Esophagus squamous epithelium (tissue), 4 donors: ENCODE measurements around the gene GADD45G.

Experiments
- POLR2A ChIP-seq, 4 donors: fragments of 450-650 bp; IDR thresholded peaks; one replicate each; pipeline ENCODE4 v1.6.1; 2017; ENCODE audit warnings: antibody characterized with exemption in 4 of 4, mild to moderate bottlenecking in 4 of 4, moderate library complexity in 3 of 4
- TF ChIP-seq, protein P1 (sequence below), 6 experiments: fragments of 450-650 bp in 4 of 6; fragments of 200-600 bp in 2 of 6; sonication (generic) in 2 of 6; IDR thresholded peaks; one replicate each; pipeline ENCODE4 v1.5.1; 2016 to 2019; ENCODE audit warnings: antibody characterized with exemption in 6 of 6, mild to moderate bottlenecking in 4 of 6, moderate library complexity in 4 of 6

- TF ChIP-seq, protein P1, sequence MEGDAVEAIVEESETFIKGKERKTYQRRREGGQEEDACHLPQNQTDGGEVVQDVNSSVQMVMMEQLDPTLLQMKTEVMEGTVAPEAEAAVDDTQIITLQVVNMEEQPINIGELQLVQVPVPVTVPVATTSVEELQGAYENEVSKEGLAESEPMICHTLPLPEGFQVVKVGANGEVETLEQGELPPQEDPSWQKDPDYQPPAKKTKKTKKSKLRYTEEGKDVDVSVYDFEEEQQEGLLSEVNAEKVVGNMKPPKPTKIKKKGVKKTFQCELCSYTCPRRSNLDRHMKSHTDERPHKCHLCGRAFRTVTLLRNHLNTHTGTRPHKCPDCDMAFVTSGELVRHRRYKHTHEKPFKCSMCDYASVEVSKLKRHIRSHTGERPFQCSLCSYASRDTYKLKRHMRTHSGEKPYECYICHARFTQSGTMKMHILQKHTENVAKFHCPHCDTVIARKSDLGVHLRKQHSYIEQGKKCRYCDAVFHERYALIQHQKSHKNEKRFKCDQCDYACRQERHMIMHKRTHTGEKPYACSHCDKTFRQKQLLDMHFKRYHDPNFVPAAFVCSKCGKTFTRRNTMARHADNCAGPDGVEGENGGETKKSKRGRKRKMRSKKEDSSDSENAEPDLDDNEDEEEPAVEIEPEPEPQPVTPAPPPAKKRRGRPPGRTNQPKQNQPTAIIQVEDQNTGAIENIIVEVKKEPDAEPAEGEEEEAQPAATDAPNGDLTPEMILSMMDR (IDR thresholded peaks at IDR 0.05), result no peak
- TF ChIP-seq POLR2A (IDR thresholded peaks at IDR 0.05), result no peak
Measured at GRCh38 chr9:89562186-89562814, 42.5 kb upstream of the GADD45G start.
